ENCODE results near the gene IRGQ. TPM values are rescaled to one million over a fixed set of nuclear protein-coding genes. Genes with fewer than 3 reads are reported as not detected.
A peak's percentile ranks its signal among the peaks of the same experiment; 100 is the strongest.

The IRGQ gene
- total and polyA plus RNA-seq, 2 donors: 4.4 to 7.5 TPM

DNA sequence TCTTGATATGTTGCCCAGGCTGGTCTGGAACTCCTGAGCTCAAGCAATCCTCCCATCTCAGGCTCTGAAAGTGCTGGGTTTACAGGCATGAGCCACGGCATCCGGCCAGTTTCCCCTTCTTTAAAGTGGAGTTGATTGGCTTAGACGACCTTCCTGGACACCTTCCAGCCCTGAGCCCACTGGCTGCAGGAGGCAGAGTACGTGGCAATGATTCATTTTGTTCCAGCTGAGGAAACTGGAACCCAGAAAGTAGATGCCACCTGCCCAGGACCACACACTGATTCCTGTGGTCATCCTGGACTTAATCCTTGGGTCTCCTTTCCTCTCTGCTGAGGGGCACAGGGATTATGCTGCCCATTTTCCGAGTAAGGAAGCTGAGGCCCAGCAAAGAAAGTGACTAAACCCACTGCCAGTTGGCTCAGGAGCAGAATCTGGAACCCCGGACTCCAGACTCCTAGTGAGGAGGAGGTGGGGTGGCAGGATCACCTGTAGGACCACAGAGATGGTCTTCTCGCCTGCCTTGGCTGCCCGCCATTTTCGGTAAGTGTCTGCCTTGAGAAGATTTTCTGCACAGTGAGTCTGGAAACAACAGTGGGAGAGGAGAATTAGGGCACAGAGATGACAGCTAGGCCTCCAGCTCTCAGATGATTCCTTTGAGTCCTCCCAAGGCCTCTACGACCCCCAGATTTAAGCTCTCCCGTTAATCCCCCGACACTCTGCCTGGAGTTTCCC is 21.3 kb downstream of the IRGQ start:
- WGBS: 55% methylated on average over 12 of the region's 12 CpGs
- peak in 1 of 9 donors; percentile 28 for DNase-seq (ENCODE audit: low read depth in 6 of 9, low spot score in 9 of 9)
- Histone ChIP-seq H3K4me1 (ENCODE audit: control insufficient read depth in 2 of 2, insufficient read depth in 2 of 2, low read length in 2 of 2) (peaks cover 12 to 35% of the 10 kb centered on the region in 2 donors), H3K4me3 (ENCODE audit: low read length in 2 of 2) (peak overlapping the region; percentile 65 to 85), H3K36me3 (ENCODE audit: control insufficient read depth in 2 of 2, insufficient read depth in 2 of 2, low read length in 1 of 2) (peaks cover 4 to 12% of the 10 kb centered on the region in 2 donors), H3K27ac (ENCODE audit: low read depth in 1 of 2, low read length in 1 of 2) (peak overlapping the region in 1 of 2 donors; percentile 75), H3K27me3 (ENCODE audit: control insufficient read depth in 2 of 2, insufficient read depth in 1 of 2, low read length in 1 of 2) (no peaks in the 10 kb centered on the region), H3K9me3 (ENCODE audit: control insufficient read depth in 2 of 2, insufficient read depth in 1 of 2, low read length in 1 of 2) (no peaks in the 10 kb centered on the region)

DNA sequence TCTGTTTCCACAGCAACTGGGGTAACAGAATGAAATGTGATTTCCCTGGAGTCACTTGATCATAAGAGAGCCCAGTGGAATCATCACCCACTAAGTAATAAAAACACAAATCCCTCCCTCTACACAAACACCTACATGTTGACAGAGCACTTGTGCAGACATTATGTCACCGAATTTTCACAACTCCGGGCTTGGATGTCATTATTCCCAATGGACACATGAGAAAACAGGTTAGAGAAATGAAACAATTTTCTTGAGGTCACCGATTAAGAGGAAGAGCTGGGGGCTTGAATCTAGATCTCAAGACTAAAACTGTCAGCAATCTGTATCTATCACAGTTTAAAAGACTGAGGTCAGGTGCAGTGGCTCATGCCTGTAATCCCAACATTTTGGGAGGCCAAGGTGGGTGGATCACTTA is 23.8 kb downstream of the IRGQ start:
- Histone ChIP-seq H3K36me3 (ENCODE audit: control insufficient read depth in 2 of 2, insufficient read depth in 2 of 2, low read length in 1 of 2) (peaks cover 4 to 17% of the 10 kb centered on the region in 2 donors), H3K27me3 (ENCODE audit: control insufficient read depth in 2 of 2, insufficient read depth in 1 of 2, low read length in 1 of 2) (no peaks in the 10 kb centered on the region), H3K4me1 (ENCODE audit: control insufficient read depth in 2 of 2, insufficient read depth in 2 of 2, low read length in 2 of 2) (peaks cover 11 to 31% of the 10 kb centered on the region in 2 donors), H3K27ac (ENCODE audit: low read depth in 1 of 2, low read length in 1 of 2) (no peak overlapping the region), H3K4me3 (ENCODE audit: low read length in 2 of 2) (no peak overlapping the region), H3K9me3 (ENCODE audit: control insufficient read depth in 2 of 2, insufficient read depth in 1 of 2, low read length in 1 of 2) (no peaks in the 10 kb centered on the region)
- DNase-seq (ENCODE audit: low read depth in 6 of 9, low spot score in 9 of 9): no peak
- WGBS: 96% methylated on average over 3 of the region's 3 CpGs

GRCh38 chr19:43570174-43570791 is 25.7 kb downstream of the IRGQ start:
- no peaks in the 10 kb centered on the region for H3K9me3 ChIP-seq (ENCODE audit: control insufficient read depth in 2 of 2, insufficient read depth in 1 of 2, low read length in 1 of 2)
- peaks cover 4 to 17% of the 10 kb centered on the region in 2 donors for H3K36me3 ChIP-seq (ENCODE audit: control insufficient read depth in 2 of 2, insufficient read depth in 2 of 2, low read length in 1 of 2)
- DNase-seq (ENCODE audit: low read depth in 6 of 9, low spot score in 9 of 9): peak in 1 of 9 donors; percentile 52
- 86% methylated on average over 5 of the region's 5 CpGs for WGBS
- H3K27ac ChIP-seq (ENCODE audit: low read depth in 1 of 2, low read length in 1 of 2): peak overlapping the region; percentile 52 to 64
- no peak overlapping the region for H3K4me3 ChIP-seq (ENCODE audit: low read length in 2 of 2)
- H3K4me1 ChIP-seq (ENCODE audit: control insufficient read depth in 2 of 2, insufficient read depth in 2 of 2, low read length in 2 of 2): peaks cover 7 to 24% of the 10 kb centered on the region in 2 donors
- H3K27me3 ChIP-seq (ENCODE audit: control insufficient read depth in 2 of 2, insufficient read depth in 1 of 2, low read length in 1 of 2): no peaks in the 10 kb centered on the region

- Histone ChIP-seq H3K9me3 (ENCODE audit: control insufficient read depth in 2 of 2, insufficient read depth in 1 of 2, low read length in 1 of 2) (no peaks in the 10 kb centered on the region), H3K27me3 (ENCODE audit: control insufficient read depth in 2 of 2, insufficient read depth in 1 of 2, low read length in 1 of 2) (no peaks in the 10 kb centered on the region), H3K27ac (ENCODE audit: low read depth in 1 of 2, low read length in 1 of 2) (peak overlapping the region; percentile 40 to 64), H3K4me1 (ENCODE audit: control insufficient read depth in 2 of 2, insufficient read depth in 2 of 2, low read length in 2 of 2) (peaks cover 7 to 23% of the 10 kb centered on the region in 2 donors), H3K36me3 (ENCODE audit: control insufficient read depth in 2 of 2, insufficient read depth in 2 of 2, low read length in 1 of 2) (peaks cover 4 to 17% of the 10 kb centered on the region in 2 donors), H3K4me3 (ENCODE audit: low read length in 2 of 2) (no peak overlapping the region)
- DNase-seq (ENCODE audit: low read depth in 6 of 9, low spot score in 9 of 9): no peak
- 91% methylated on average over 5 of the region's 5 CpGs for WGBS
Measured at GRCh38 chr19:43569657-43570056, 26.3 kb downstream of the IRGQ start.

DNA sequence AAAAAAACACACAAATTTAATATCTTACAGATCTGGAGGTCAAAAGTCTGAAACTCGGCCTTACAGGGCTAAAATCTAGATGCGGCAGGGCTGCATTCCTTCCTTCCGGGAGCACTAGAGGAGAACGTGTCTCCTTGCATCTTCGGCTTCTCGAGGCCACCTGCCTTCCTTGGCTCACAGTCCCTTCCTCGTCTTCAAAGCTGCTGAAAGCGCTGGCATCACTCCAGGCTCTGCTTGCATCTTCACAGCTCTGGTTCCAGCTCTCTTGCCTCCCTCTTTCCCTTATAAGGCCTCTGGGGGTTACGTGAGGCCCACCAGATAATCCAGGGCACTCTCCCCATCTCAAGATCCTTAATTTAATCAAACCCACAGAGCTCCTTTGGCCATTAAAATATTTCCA is 31.1 kb downstream of the IRGQ start:
- Histone ChIP-seq H3K36me3 (ENCODE audit: control insufficient read depth in 2 of 2, insufficient read depth in 2 of 2, low read length in 1 of 2) (peaks cover 3 to 15% of the 10 kb centered on the region in 2 donors), H3K9me3 (ENCODE audit: control insufficient read depth in 2 of 2, insufficient read depth in 1 of 2, low read length in 1 of 2) (peaks cover 0 to 3% of the 10 kb centered on the region in 2 donors), H3K4me1 (ENCODE audit: control insufficient read depth in 2 of 2, insufficient read depth in 2 of 2, low read length in 2 of 2) (peaks cover 24 to 42% of the 10 kb centered on the region in 2 donors), H3K27ac (ENCODE audit: low read depth in 1 of 2, low read length in 1 of 2) (no peak overlapping the region), H3K4me3 (ENCODE audit: low read length in 2 of 2) (no peak overlapping the region), H3K27me3 (ENCODE audit: control insufficient read depth in 2 of 2, insufficient read depth in 1 of 2, low read length in 1 of 2) (no peaks in the 10 kb centered on the region)
- no peak for DNase-seq (ENCODE audit: low read depth in 6 of 9, low spot score in 9 of 9)
- 39% methylated on average over 9 of the region's 9 CpGs for WGBS

DNA sequence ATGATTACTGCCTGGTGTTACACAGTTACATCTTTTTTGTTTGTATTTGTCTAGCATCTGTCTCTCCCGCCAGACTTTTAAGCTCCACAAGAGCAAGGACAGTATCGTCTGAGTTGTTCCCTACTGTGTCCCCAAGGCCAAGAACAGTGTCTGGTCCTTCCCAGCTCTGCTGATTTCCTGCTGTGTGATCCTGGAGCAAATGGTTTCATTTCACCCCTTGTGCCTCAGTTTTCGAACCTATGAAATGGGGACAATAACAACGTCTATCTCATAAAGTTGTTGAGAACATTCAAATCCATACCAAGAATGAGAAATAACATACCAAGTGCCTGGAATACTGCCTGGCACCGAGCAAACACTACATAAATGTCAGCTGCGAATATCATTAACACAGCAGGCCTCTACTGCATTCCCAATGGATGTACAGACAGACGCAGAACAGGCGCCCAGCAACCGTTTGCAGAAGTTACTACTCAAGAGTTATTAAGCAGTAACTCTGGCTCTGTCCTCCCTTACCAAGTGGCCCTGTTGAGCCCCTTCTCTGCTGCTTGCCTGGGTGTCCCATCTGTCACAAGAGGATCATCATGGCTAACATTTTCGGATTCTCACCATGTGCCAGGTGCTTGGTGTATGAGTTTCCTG is 32.0 kb downstream of the IRGQ start:
- no peaks in the 10 kb centered on the region for H3K27me3 ChIP-seq (ENCODE audit: control insufficient read depth in 2 of 2, insufficient read depth in 1 of 2, low read length in 1 of 2)
- H3K27ac ChIP-seq (ENCODE audit: low read depth in 1 of 2, low read length in 1 of 2): peak overlapping the region; percentile 95 to 98
- peaks cover 3 to 17% of the 10 kb centered on the region in 2 donors for H3K36me3 ChIP-seq (ENCODE audit: control insufficient read depth in 2 of 2, insufficient read depth in 2 of 2, low read length in 1 of 2)
- no peak overlapping the region for H3K4me3 ChIP-seq (ENCODE audit: low read length in 2 of 2)
- H3K4me1 ChIP-seq (ENCODE audit: control insufficient read depth in 2 of 2, insufficient read depth in 2 of 2, low read length in 2 of 2): peaks cover 24 to 42% of the 10 kb centered on the region in 2 donors
- peak in 1 of 9 donors; percentile 31 for DNase-seq (ENCODE audit: low read depth in 6 of 9, low spot score in 9 of 9)
- 96% methylated on average over 10 of the region's 10 CpGs for WGBS
- peaks cover 0 to 3% of the 10 kb centered on the region in 2 donors for H3K9me3 ChIP-seq (ENCODE audit: control insufficient read depth in 2 of 2, insufficient read depth in 1 of 2, low read length in 1 of 2)

DNA sequence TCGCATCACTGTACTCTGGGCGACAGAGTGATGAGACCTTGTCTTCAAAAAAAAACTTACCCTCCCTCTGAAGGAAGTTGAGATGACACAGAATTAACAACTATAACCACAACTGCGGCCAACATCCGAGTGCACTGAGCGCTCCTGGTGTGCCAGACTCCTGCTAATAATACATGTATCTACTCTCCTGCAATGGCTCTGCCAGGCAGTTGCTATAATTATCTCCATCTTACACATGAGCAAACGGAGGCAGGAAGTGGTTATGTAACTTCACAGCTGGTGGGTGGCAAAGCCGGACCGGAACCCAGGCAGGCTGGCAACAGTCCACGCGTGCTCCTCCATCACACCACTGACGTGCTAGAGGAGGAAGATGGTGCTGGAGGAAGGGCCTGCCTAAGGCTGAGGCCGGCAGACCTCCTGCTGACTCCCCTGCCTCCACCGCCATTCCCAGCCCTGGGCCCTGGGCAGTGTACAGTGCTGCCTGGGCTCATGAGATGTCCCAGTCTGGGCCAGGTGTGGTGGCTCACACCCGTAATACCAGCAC is 33.2 kb downstream of the IRGQ start:
- H3K4me3 ChIP-seq (ENCODE audit: low read length in 2 of 2): peak overlapping the region; percentile 2 to 17
- H3K27me3 ChIP-seq (ENCODE audit: control insufficient read depth in 2 of 2, insufficient read depth in 1 of 2, low read length in 1 of 2): no peaks in the 10 kb centered on the region
- H3K36me3 ChIP-seq (ENCODE audit: control insufficient read depth in 2 of 2, insufficient read depth in 2 of 2, low read length in 1 of 2): peaks cover 6 to 17% of the 10 kb centered on the region in 2 donors
- peaks cover 0 to 3% of the 10 kb centered on the region in 2 donors for H3K9me3 ChIP-seq (ENCODE audit: control insufficient read depth in 2 of 2, insufficient read depth in 1 of 2, low read length in 1 of 2)
- DNase-seq (ENCODE audit: low read depth in 6 of 9, low spot score in 9 of 9): peak; percentile 48 to 91 (median 71)
- peak overlapping the region; percentile 95 to 98 for H3K27ac ChIP-seq (ENCODE audit: low read depth in 1 of 2, low read length in 1 of 2)
- H3K4me1 ChIP-seq (ENCODE audit: control insufficient read depth in 2 of 2, insufficient read depth in 2 of 2, low read length in 2 of 2): peaks cover 24 to 42% of the 10 kb centered on the region in 2 donors
- 9% methylated on average over 14 of the region's 14 CpGs for WGBS

GRCh38 chr19:43562226-43562697 is 33.7 kb downstream of the IRGQ start:
- Histone ChIP-seq H3K27ac (ENCODE audit: low read depth in 1 of 2, low read length in 1 of 2) (peak overlapping the region; percentile 95 to 98), H3K4me3 (ENCODE audit: low read length in 2 of 2) (peak overlapping the region; percentile 2 to 17), H3K4me1 (ENCODE audit: control insufficient read depth in 2 of 2, insufficient read depth in 2 of 2, low read length in 2 of 2) (peaks cover 24 to 42% of the 10 kb centered on the region in 2 donors), H3K9me3 (ENCODE audit: control insufficient read depth in 2 of 2, insufficient read depth in 1 of 2, low read length in 1 of 2) (peaks cover 0 to 3% of the 10 kb centered on the region in 2 donors), H3K27me3 (ENCODE audit: control insufficient read depth in 2 of 2, insufficient read depth in 1 of 2, low read length in 1 of 2) (no peaks in the 10 kb centered on the region), H3K36me3 (ENCODE audit: control insufficient read depth in 2 of 2, insufficient read depth in 2 of 2, low read length in 1 of 2) (peaks cover 6 to 20% of the 10 kb centered on the region in 2 donors)
- 42% methylated on average over 6 of the region's 6 CpGs for WGBS
- DNase-seq (ENCODE audit: low read depth in 6 of 9, low spot score in 9 of 9): peak in 1 of 9 donors; percentile 46

Data from thymus (tissue), 11 donors.